IMR-90 (cell line): ENCODE measurements around the gene TROAP. TPM values are rescaled to one million over a fixed set of nuclear protein-coding genes. Genes with fewer than 3 reads are reported as not detected.

Source experiments
- ATAC-seq: fragments of 200-7000 bp; cut with Tn5 transposase; 2 replicates; pipeline ENCODE4 v1.9.1; 2020; ENCODE audit warnings: low read depth, mild to moderate bottlenecking, moderate library complexity
- BruUV-seq: library from RNA; stranded (reverse); fragments of 400-500 nt; replicated peaks from 2 replicates; lab custom pipeline; 2021; lab: Mats Ljungman, UMichigan
- CTCF ChIA-PET: fragments of 300-600 bp; formaldehyde crosslinking; extraction: SDS; loops from one replicate; lab custom pipeline; 2021; ENCODE audit warnings: antibody characterized with exemption; lab: Yijun Ruan, JAX
- POLR2A ChIA-PET: fragments of 300-600 bp; sonication (Branson Sonifier 250); formaldehyde crosslinking; loops from one replicate; lab custom pipeline; 2022; ENCODE audit warnings: antibody characterized with exemption; ENCODE audit not compliant: unreplicated experiment; lab: Charles Lee
- DNase-seq: peaks from one replicate; pipeline ENCODE4 v3.0.0; 2013
- H2AFZ ChIP-seq: replicated peaks from 2 replicates; pipeline ENCODE3; 2013; ENCODE audit warnings: low read length, mild to moderate bottlenecking; ENCODE audit not compliant: poor library complexity
- H2AK5ac ChIP-seq: 2 replicates; pipeline ENCODE4 v1.6.1; 2013; ENCODE audit warnings: low read depth, low read length, inconsistent platforms
- H2AK9ac ChIP-seq: replicated peaks from 2 replicates; pipeline ENCODE3; 2013; ENCODE audit warnings: mild to moderate bottlenecking, low read depth, low read length, moderate library complexity; ENCODE audit not compliant: poor library complexity
- H2BK120ac ChIP-seq: 2 replicates; pipeline ENCODE4 v1.6.1; 2013; ENCODE audit warnings: low read depth, low read length, inconsistent platforms
- H2BK15ac ChIP-seq: 3 replicates; pipeline ENCODE4 v1.6.1; 2013; ENCODE audit warnings: low read depth, low read length, inconsistent platforms
- H2BK20ac ChIP-seq: 2 replicates; pipeline ENCODE4 v1.6.1; 2013; ENCODE audit warnings: low read depth, mild to moderate bottlenecking, inconsistent platforms, low read length, moderate library complexity
- H2BK5ac ChIP-seq: 2 replicates; pipeline ENCODE4 v1.6.1; 2013; ENCODE audit warnings: mild to moderate bottlenecking, low read depth, low read length, inconsistent platforms; ENCODE audit not compliant: poor library complexity, severe bottlenecking
- H3K14ac ChIP-seq: replicated peaks from 2 replicates; pipeline ENCODE4 v1.6.1; 2013; ENCODE audit warnings: low read depth, low read length, inconsistent platforms
- H3K18ac ChIP-seq: 2 replicates; pipeline ENCODE4 v1.6.1; 2013; ENCODE audit warnings: low read depth, low read length, control low read depth
- H3K23ac ChIP-seq: 2 replicates; pipeline ENCODE4 v1.6.1; 2013; ENCODE audit warnings: low read depth, low read length, inconsistent platforms
- H3K27ac ChIP-seq: 2 replicates; pipeline ENCODE4 v1.5.1; 2013; ENCODE audit warnings: mild to moderate bottlenecking, control low read depth, low read length; ENCODE audit not compliant: insufficient read depth
- H3K27me3 ChIP-seq: 2 replicates; pipeline ENCODE4 v1.6.1; 2013; ENCODE audit warnings: low read length; ENCODE audit not compliant: control insufficient read depth, insufficient read depth
- H3K36me3 ChIP-seq: 2 replicates; pipeline ENCODE4 v1.6.1; 2013; ENCODE audit warnings: low read length, mixed read lengths; ENCODE audit not compliant: control insufficient read depth, insufficient read depth
- H3K4ac ChIP-seq: 2 replicates; pipeline ENCODE4 v1.6.1; 2013; ENCODE audit warnings: low read depth, low read length, inconsistent platforms
- H3K4me1 ChIP-seq: 2 replicates; pipeline ENCODE4 v1.6.1; 2013; ENCODE audit warnings: low read length, mixed read lengths; ENCODE audit not compliant: control insufficient read depth, insufficient read depth
- H3K4me2 ChIP-seq: 2 replicates; pipeline ENCODE4 v1.6.1; 2013; ENCODE audit warnings: low read depth, mild to moderate bottlenecking, control low read depth, low read length, moderate library complexity
- H3K4me3 ChIP-seq: 2 replicates; pipeline ENCODE4 v1.5.1; 2013; ENCODE audit warnings: low read depth, mild to moderate bottlenecking, control low read depth, low read length, moderate library complexity; ENCODE audit not compliant: insufficient read depth
- H3K56ac ChIP-seq: 2 replicates; pipeline ENCODE4 v1.6.1; 2013; ENCODE audit warnings: low read length, inconsistent platforms; ENCODE audit not compliant: insufficient read depth; ENCODE audit errors: extremely low read depth
- H3K79me1 ChIP-seq, 2 experiments: 2 replicates each; pipeline ENCODE4 v1.6.1; 2013; ENCODE audit warnings: low read length in 2 of 2, inconsistent platforms in 1 of 2, low read depth in 1 of 2
- H3K9ac ChIP-seq: 2 replicates; pipeline ENCODE4 v1.6.1; 2013; ENCODE audit warnings: low read depth, low read length, control low read depth
- H3K9me1 ChIP-seq: 2 replicates; pipeline ENCODE4 v1.6.1; 2013; ENCODE audit warnings: low read length, inconsistent platforms; ENCODE audit not compliant: insufficient read depth
- H3K9me3 ChIP-seq: 2 replicates; pipeline ENCODE4 v1.6.1; 2013; ENCODE audit warnings: low read length; ENCODE audit not compliant: control insufficient read depth, insufficient read depth
- H4K20me1 ChIP-seq: 2 replicates; pipeline ENCODE4 v1.6.1; 2013; ENCODE audit warnings: low read length, inconsistent platforms; ENCODE audit not compliant: insufficient read depth
- H4K5ac ChIP-seq: 2 replicates; pipeline ENCODE4 v1.6.1; 2013; ENCODE audit warnings: mild to moderate bottlenecking, low read depth, low read length, control low read depth
- H4K8ac ChIP-seq, 2 experiments: 2 replicates each; pipeline ENCODE4 v1.6.1; 2013; ENCODE audit warnings: low read depth in 2 of 2, low read length in 2 of 2, control low read depth in 1 of 2, inconsistent platforms in 1 of 2
- H4K91ac ChIP-seq: 2 replicates; pipeline ENCODE4 v1.6.1; 2013; ENCODE audit warnings: low read depth, low read length, inconsistent platforms; ENCODE audit not compliant: insufficient read depth
- BHLHE40 ChIP-seq: fragments of 150-350 bp; IDR thresholded peaks from 2 replicates; pipeline ENCODE4 v1.6.1; 2016; ENCODE audit warnings: mild to moderate bottlenecking, low read depth, low read length
- CEBPB ChIP-seq: IDR thresholded peaks from 2 replicates; pipeline ENCODE4 v1.6.1; 2012; ENCODE audit warnings: low read depth, low read length, improper control_type of control experiment
- ELK1 ChIP-seq: fragments of 150-350 bp; IDR thresholded peaks from 2 replicates; pipeline ENCODE4 v1.6.1; 2016; ENCODE audit warnings: low read depth, mild to moderate bottlenecking, low read length, moderate library complexity, borderline replicate concordance
- FOS ChIP-seq: fragments of 150-350 bp; IDR thresholded peaks from 2 replicates; pipeline ENCODE4 v1.6.1; 2016; ENCODE audit warnings: low read depth, low read length
- MAFK ChIP-seq: IDR thresholded peaks from 2 replicates; pipeline ENCODE4 v1.6.1; 2012; ENCODE audit warnings: low read depth, low read length, improper control_type of control experiment
- MAZ ChIP-seq: IDR thresholded peaks from 2 replicates; pipeline ENCODE4 v1.6.1; 2012; ENCODE audit warnings: low read depth, mild to moderate bottlenecking, low read length, improper control_type of control experiment, moderate library complexity, borderline replicate concordance
- MXI1 ChIP-seq: IDR thresholded peaks from 2 replicates; pipeline ENCODE4 v1.6.1; 2012; ENCODE audit warnings: low read depth, mild to moderate bottlenecking, low read length, moderate library complexity, borderline replicate concordance
- NFE2L2 ChIP-seq: fragments of 150-350 bp; IDR thresholded peaks from 2 replicates; pipeline ENCODE4 v1.6.1; 2016; ENCODE audit warnings: low read depth, mild to moderate bottlenecking, low read length
- POLR2A ChIP-seq: IDR thresholded peaks from 2 replicates; pipeline ENCODE4 v1.6.1; 2012; ENCODE audit warnings: mild to moderate bottlenecking, low read depth, low read length
- RAD21 ChIP-seq: IDR thresholded peaks from 2 replicates; pipeline ENCODE4 v1.6.1; 2012; ENCODE audit warnings: low read length, improper control_type of control experiment
- RCOR1 ChIP-seq: IDR thresholded peaks from 2 replicates; pipeline ENCODE4 v1.6.1; 2012; ENCODE audit warnings: mild to moderate bottlenecking, low read length, improper control_type of control experiment; ENCODE audit not compliant: insufficient replicate concordance
- RFX5 ChIP-seq: IDR thresholded peaks from 2 replicates; pipeline ENCODE4 v1.8.0; 2012; ENCODE audit warnings: low read depth, mild to moderate bottlenecking, low read length, moderate library complexity
- SMC3 ChIP-seq: fragments of 150-350 bp; IDR thresholded peaks from 2 replicates; pipeline ENCODE4 v1.6.1; 2016; ENCODE audit warnings: low read depth, mild to moderate bottlenecking, antibody characterized with exemption, low read length, moderate library complexity
- dilution Hi-C: fragments of 300-500 bp; cut with HindIII; formaldehyde crosslinking; loops from one replicate; pipeline ENCODE4 v1.14.3; 2018; ENCODE audit warnings: low sequenced_read_pairs; ENCODE audit not compliant: unreplicated experiment
- in situ Hi-C: fragments of 300-500 bp; cut with MboI; formaldehyde crosslinking; loops from 3 replicates; pipeline ENCODE4 v1.14.3; 2019; ENCODE audit warnings: low sequenced_read_pairs, inconsistent platforms, mixed read lengths
- intact Hi-C: fragments of 100-400 bp; cut with micrococcal nuclease; formaldehyde crosslinking; loops from 2 replicates; pipeline ENCODE4 v1.10.0; 2022
- polyA plus RNA-seq, 3 experiments: library from polyadenylated mRNA; depleted of rRNA; stranded (reverse); fragments of >200 nt; gene quantifications; 2 replicates each; pipeline ENCODE4 v1.2.3, GENCODE V29; 2012; ENCODE audit warnings: low replicate concordance in 1 of 3
- total RNA-seq: library from RNA; depleted of rRNA; stranded (reverse); fragments of >200 nt; gene quantifications from 2 replicates; pipeline ENCODE4 v1.2.3, GENCODE V29; 2012
- TF ChIP-seq, protein P1 (sequence below): fragments of 150-350 bp; IDR thresholded peaks from 2 replicates; pipeline ENCODE4 v1.6.1; 2017; ENCODE audit warnings: mild to moderate bottlenecking, antibody characterized with exemption, low read length, low read depth
- TF ChIP-seq, protein P2 (sequence below): conservative IDR thresholded peaks from 2 replicates; pipeline ENCODE4 v1.5.1; 2012; ENCODE audit warnings: mild to moderate bottlenecking, low read depth, low read length, improper control_type of control experiment

The TROAP gene
- total and polyA plus RNA-seq, 2 of the 4 experiments (the other 2 are of a cell fraction) = 21.5 to 29.3 TPM

- no peak for TF ChIP-seq MXI1
- TF ChIP-seq MAFK = no peak
Observed at GRCh38 chr12:49325606-49326005, 2.6 kb downstream of the TROAP start (continued).

DNA sequence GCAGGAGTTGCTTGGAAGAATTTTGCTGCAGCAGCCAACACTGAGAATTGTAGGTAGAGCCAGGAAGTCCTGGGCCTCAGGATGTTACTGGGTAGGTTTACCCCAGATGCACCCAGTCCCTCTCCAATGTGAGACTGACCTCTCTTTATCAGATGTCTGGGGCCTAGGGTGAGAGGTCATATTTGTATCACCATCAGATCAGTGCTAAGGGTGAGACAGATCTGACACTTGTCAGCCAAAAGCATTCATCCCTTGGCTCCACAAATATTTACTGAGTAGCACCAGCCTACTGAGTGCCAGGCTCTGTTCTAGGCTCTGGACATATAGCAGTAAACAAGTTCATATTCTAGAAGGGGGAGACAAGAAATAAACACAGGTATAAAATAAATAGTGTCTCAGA, 4.3 kb downstream of the TROAP start:
- Histone ChIP-seq H3K9me1 (no peaks in the 10 kb centered on the region; the same call in 1 of the 2 replicates), H3K9ac (no peak overlapping the region), H2AK5ac (no peak overlapping the region), H3K18ac (no peak overlapping the region), H4K20me1 (no peaks in the 10 kb centered on the region), H2BK15ac (no peak overlapping the region), H2BK120ac (no peak overlapping the region), H3K56ac (no peak overlapping the region), H3K9me3 (no peaks in the 10 kb centered on the region), H4K91ac (no peak overlapping the region), H3K4ac (no peak overlapping the region), H2AFZ (no peak overlapping the region), H2AK9ac (no peak overlapping the region), H4K5ac (no peak overlapping the region), H3K79me1 (peaks cover 9 to 38% of the 10 kb centered on the region in 2 experiments; a peak in 3 of 4 replicates), H3K4me1 (peaks cover 6% of the 10 kb centered on the region; the same call in 1 of the 2 replicates), H3K27ac (no peak overlapping the region), H3K27me3 (no peaks in the 10 kb centered on the region), H3K14ac (no peak overlapping the region), H2BK20ac (no peak overlapping the region), H3K4me2 (no peak overlapping the region), H4K8ac (no peak overlapping the region), H3K36me3 (peaks cover 6% of the 10 kb centered on the region), H3K23ac (no peak overlapping the region), H3K4me3 (no peak overlapping the region), H2BK5ac (no peak overlapping the region)
- dilution Hi-C loops (no loop called here), in situ Hi-C loops (no loop called here), intact Hi-C loops (no loop called here)
- ATAC-seq (no peak), DNase-seq (no peak)
- ChIA-PET CTCF (interaction anchor here (1.3 kb wide), 1 partner anchor 20 kb away, joined by 3 read pairs; no protein-coding TSS in a partner anchor), POLR2A (no interaction called here)
- BruUV-seq = no TSS peak
- no peak for TF ChIP-seq POLR2A
- no peak for TF ChIP-seq FOS
- no peak for TF ChIP-seq BHLHE40
- no peak for TF ChIP-seq RFX5
- no peak for TF ChIP-seq SMC3
- no peak for TF ChIP-seq RCOR1
- no peak for TF ChIP-seq RAD21
- no peak for TF ChIP-seq ELK1
- TF ChIP-seq, protein P1, sequence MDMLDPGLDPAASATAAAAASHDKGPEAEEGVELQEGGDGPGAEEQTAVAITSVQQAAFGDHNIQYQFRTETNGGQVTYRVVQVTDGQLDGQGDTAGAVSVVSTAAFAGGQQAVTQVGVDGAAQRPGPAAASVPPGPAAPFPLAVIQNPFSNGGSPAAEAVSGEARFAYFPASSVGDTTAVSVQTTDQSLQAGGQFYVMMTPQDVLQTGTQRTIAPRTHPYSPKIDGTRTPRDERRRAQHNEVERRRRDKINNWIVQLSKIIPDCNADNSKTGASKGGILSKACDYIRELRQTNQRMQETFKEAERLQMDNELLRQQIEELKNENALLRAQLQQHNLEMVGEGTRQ = no peak
- TF ChIP-seq MAFK = no peak
- TF ChIP-seq, protein P2, sequence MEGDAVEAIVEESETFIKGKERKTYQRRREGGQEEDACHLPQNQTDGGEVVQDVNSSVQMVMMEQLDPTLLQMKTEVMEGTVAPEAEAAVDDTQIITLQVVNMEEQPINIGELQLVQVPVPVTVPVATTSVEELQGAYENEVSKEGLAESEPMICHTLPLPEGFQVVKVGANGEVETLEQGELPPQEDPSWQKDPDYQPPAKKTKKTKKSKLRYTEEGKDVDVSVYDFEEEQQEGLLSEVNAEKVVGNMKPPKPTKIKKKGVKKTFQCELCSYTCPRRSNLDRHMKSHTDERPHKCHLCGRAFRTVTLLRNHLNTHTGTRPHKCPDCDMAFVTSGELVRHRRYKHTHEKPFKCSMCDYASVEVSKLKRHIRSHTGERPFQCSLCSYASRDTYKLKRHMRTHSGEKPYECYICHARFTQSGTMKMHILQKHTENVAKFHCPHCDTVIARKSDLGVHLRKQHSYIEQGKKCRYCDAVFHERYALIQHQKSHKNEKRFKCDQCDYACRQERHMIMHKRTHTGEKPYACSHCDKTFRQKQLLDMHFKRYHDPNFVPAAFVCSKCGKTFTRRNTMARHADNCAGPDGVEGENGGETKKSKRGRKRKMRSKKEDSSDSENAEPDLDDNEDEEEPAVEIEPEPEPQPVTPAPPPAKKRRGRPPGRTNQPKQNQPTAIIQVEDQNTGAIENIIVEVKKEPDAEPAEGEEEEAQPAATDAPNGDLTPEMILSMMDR = no peak
- no peak for TF ChIP-seq MXI1
- no peak for TF ChIP-seq CEBPB
- no peak for TF ChIP-seq MAZ
- no peak for TF ChIP-seq NFE2L2
